GM12891 (cell line): Measurements from ENCODE around the gene MCAM.

Experiments used
- POLR2A ChIP-seq: IDR thresholded peaks from 2 replicates; pipeline ENCODE4 v1.6.1; 2011; ENCODE audit warnings: low read depth, low read length, control low read depth
- TAF1 ChIP-seq: IDR thresholded peaks from 2 replicates; pipeline ENCODE4 v1.6.1; 2011; ENCODE audit warnings: low read depth, low read length, control low read depth

DNA sequence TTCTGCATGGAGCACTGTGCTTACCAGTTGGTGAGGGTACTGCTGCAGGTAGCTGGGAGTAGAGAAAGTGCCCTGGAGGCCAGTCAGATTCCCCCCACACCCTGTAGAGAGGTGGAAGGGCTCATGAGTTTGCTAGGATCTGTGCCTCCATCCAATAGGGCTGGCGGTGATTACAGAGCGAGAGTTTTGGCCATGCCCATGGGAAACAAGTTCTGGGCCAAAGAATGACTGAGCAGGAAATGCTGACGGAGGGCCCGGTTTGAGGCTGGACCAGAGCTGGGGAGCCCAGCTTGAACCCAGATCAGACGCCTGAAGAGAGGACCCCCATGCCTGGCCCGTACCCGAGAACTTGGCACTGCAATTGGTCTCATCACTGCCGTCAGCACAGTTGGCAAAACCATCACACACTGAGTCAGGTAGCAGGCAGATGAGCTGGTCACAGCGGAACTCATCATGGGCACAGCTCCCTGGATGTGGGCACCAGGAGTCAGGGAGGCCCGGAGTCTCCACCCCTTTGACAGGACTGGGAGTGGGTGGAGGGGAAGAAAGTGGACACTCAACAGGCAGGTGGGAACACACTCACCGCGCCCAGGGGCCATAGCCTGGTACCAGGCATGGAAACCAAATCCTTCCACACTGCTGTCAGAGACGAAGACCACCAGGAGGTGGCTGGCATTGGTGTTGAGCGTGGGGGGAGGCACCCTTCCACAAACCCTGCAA is 27.5 kb upstream of the MCAM start:
- no peak for TF ChIP-seq TAF1
- TF ChIP-seq POLR2A = no peak
